GM12891 (cell line): ENCODE measurements around the gene CHPF.

Source experiments
- PAX5 ChIP-seq: IDR thresholded peaks from 2 replicates; pipeline ENCODE4 v1.6.1; 2011; ENCODE audit warnings: low read length, moderate library complexity, mild to moderate bottlenecking; ENCODE audit not compliant: insufficient read depth, severe bottlenecking
- POLR2A ChIP-seq: IDR thresholded peaks from 2 replicates; pipeline ENCODE4 v1.6.1; 2011; ENCODE audit warnings: low read depth, low read length, control low read depth
- POLR2AphosphoS5 ChIP-seq: IDR thresholded peaks from 2 replicates; pipeline ENCODE4 v1.6.1; 2011; ENCODE audit warnings: low read depth, low read length, control low read depth
- POU2F2 ChIP-seq: IDR thresholded peaks from 2 replicates; pipeline ENCODE4 v1.6.1; 2011; ENCODE audit warnings: low read depth, mild to moderate bottlenecking, control low read depth, low read length, moderate library complexity
- SPI1 ChIP-seq: IDR thresholded peaks from 2 replicates; pipeline ENCODE4 v1.6.1; 2011; ENCODE audit warnings: low read depth, low read length, control low read depth
- TAF1 ChIP-seq: IDR thresholded peaks from 2 replicates; pipeline ENCODE4 v1.6.1; 2011; ENCODE audit warnings: low read depth, low read length, control low read depth

GRCh38 chr2:219565130-219566080, 21.8 kb upstream of the CHPF start:
- TF ChIP-seq POLR2A (no peak), SPI1 (no peak), POLR2AphosphoS5 (no peak), TAF1 (no peak), PAX5 (no peak), POU2F2 (no peak)
